H1 (cell line): ENCODE data around the gene ZNF565. TPM values are rescaled to one million over a fixed set of nuclear protein-coding genes. Genes with fewer than 3 reads are reported as not detected.

Experiments used
- CHD7 ChIP-seq: fragments of 300-600 bp; sonication (generic); IDR thresholded peaks from 2 replicates; pipeline ENCODE4 v1.7.1; 2012; ENCODE audit warnings: low read length, moderate library complexity, mild to moderate bottlenecking, inconsistent platforms; ENCODE audit not compliant: insufficient replicate concordance
- MAX ChIP-seq: IDR thresholded peaks from 2 replicates; pipeline ENCODE4 v1.6.1; 2012; ENCODE audit warnings: inconsistent platforms
- RNF2 ChIP-seq: fragments of 200-900, 300-1000 bp; sonication (generic); IDR thresholded peaks from 2 replicates; pipeline ENCODE4 v1.7.1; 2016; ENCODE audit warnings: borderline replicate concordance, low read depth, mild to moderate bottlenecking, antibody characterized with exemption, low read length; ENCODE audit not compliant: poor library complexity, severe bottlenecking; ENCODE audit errors: missing control alignments
- SAP30 ChIP-seq: fragments of 300-600 bp; sonication (generic); IDR thresholded peaks from 2 replicates; pipeline ENCODE4 v1.7.1; 2012; ENCODE audit warnings: low read length, moderate library complexity, mild to moderate bottlenecking, inconsistent platforms; ENCODE audit not compliant: insufficient read depth, insufficient replicate concordance
- SP2 ChIP-seq: IDR thresholded peaks from 2 replicates; pipeline ENCODE4 v1.6.1; 2012; ENCODE audit warnings: mild to moderate bottlenecking, low read length, inconsistent platforms
- polyA plus RNA-seq, 7 experiments: library from polyadenylated mRNA; depleted of rRNA in 3 of 7; stranded (reverse) in 5 of 7; unstranded in 2 of 7; fragments of >200 nt in 5 of 7; fragments of 200-250 nt in 2 of 7; gene quantifications; 1 replicate in 5 of 7; 2 replicates in 1 of 7; 4 replicates in 1 of 7; pipeline versions ENCODE4 v1.2.1 to v1.2.3, GENCODE V29; 2011 to 2013; ENCODE audit warnings: missing spikeins in 2 of 7, mixed read lengths in 2 of 7
- total RNA-seq: library from RNA; stranded (reverse); fragmentation: NEBNext Ultra II Directional; extraction: Animal tissue kit (Norgen Biotek cat#: 25700); gene quantifications from 2 replicates; pipeline ENCODE4 v1.2.1, GENCODE V29; 2021
- TF ChIP-seq, protein P1 (sequence below), 3 experiments: IDR thresholded peaks; 1 replicate in 2 of 3; 2 replicates in 1 of 3; pipeline versions ENCODE4 v1.5.1 to v1.6.1; 2011; ENCODE audit warnings: low read length in 3 of 3, mild to moderate bottlenecking in 3 of 3, inconsistent platforms in 2 of 3, low read depth in 1 of 3, moderate library complexity in 1 of 3; ENCODE audit not compliant: insufficient read depth in 1 of 3; ENCODE audit errors: control extremely low read depth in 1 of 3

ZNF565 gene
- total and polyA plus RNA-seq, 2 of the 8 experiments (the other 6 are each of a cell fraction or from before 2014, with no cell fraction given): 0.89 to 3.1 TPM

DNA sequence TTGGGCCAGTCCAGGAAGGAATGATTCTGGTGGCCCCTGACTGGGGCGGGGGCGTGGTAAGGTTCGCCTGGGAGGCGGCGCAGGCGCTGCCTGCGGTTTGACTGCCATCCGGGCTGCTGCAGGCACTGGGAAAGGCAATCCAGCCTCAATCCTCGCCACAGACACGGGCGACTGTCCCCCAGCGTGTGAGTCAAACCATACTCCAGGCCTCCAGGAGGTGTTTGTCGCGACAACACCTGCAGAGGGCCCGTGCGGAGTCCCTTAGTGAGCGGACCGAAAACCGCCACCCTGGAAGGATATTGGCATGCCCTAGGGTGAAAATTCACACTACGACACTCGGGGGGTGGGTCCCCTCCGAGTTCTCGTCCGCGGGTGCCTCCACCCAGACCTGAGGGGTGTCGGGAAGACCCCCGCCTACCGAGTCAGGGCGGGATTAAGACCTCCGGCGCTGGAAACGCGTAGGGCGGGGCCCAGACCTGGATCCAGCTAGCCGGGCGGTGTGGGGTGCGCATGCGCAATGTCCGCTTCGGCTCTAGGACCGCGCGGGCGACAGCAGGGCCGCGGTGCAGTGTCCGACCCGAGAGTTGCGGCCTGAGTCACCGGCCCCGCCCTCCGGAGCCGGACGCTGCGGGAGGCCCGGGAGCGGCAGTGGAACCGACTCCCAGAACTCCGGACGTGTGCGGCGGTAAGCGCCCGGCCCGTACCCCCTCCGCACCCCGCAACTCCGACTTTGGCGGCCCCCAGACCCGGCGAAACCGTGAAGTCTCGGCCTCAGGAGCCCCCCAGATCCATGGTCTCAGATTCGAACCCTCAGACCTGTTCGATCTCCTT is 74.8 kb downstream of the ZNF565 start, which contains the start of gene CAPNS1 (continued):
- TF ChIP-seq, protein P1, sequence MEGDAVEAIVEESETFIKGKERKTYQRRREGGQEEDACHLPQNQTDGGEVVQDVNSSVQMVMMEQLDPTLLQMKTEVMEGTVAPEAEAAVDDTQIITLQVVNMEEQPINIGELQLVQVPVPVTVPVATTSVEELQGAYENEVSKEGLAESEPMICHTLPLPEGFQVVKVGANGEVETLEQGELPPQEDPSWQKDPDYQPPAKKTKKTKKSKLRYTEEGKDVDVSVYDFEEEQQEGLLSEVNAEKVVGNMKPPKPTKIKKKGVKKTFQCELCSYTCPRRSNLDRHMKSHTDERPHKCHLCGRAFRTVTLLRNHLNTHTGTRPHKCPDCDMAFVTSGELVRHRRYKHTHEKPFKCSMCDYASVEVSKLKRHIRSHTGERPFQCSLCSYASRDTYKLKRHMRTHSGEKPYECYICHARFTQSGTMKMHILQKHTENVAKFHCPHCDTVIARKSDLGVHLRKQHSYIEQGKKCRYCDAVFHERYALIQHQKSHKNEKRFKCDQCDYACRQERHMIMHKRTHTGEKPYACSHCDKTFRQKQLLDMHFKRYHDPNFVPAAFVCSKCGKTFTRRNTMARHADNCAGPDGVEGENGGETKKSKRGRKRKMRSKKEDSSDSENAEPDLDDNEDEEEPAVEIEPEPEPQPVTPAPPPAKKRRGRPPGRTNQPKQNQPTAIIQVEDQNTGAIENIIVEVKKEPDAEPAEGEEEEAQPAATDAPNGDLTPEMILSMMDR (IDR thresholded peaks at IDR 0.05; ENCODE audit: control extremely low read depth in 1 of 3, insufficient read depth in 1 of 3, low read depth in 1 of 3, low read length in 3 of 3): peak in 2 of 3 experiments; percentile 4 to 14; a peak in 2 of 4 replicates
- peak; percentile 50 for TF ChIP-seq MAX
- no peak for TF ChIP-seq CHD7
- no peak for TF ChIP-seq SP2
- no peak for TF ChIP-seq SAP30
- no peak for TF ChIP-seq RNF2
